Nephron (organoid): ENCODE data around the gene NFKB1.

Source experiments
- H3K27ac Mint-ChIP-seq, 3 experiments: 2 replicates each; pipeline ENCODE4 v1.8.0; 2020; ENCODE audit warnings: mixed read lengths in 3 of 3, mild to moderate bottlenecking in 2 of 3, moderate library complexity in 1 of 3
- H3K27me3 Mint-ChIP-seq: 2 replicates; pipeline ENCODE4 v1.8.0; 2021; ENCODE audit warnings: low read depth, mild to moderate bottlenecking, moderate library complexity, mixed read lengths
- H3K36me3 Mint-ChIP-seq: 2 replicates; pipeline ENCODE4 v1.8.0; 2020; ENCODE audit warnings: low read depth, mixed read lengths
- H3K4me1 Mint-ChIP-seq: 2 replicates; pipeline ENCODE4 v1.8.0; 2020; ENCODE audit warnings: mixed read lengths
- H3K4me3 Mint-ChIP-seq, 3 experiments: 2 replicates each; pipeline ENCODE4 v1.8.0; 2020; ENCODE audit warnings: mild to moderate bottlenecking in 3 of 3, mixed read lengths in 3 of 3, moderate library complexity in 2 of 3
- H3K9me3 Mint-ChIP-seq: 2 replicates; pipeline ENCODE4 v1.8.0; 2020; ENCODE audit warnings: mixed read lengths
- TF ChIP-seq, protein P1 (sequence below), 3 experiments: fragments of 200-600 bp; sonication (generic); IDR thresholded peaks; one replicate each; pipeline ENCODE4 v1.5.0; 2021; ENCODE audit warnings: antibody characterized with exemption in 3 of 3; ENCODE audit not compliant: unreplicated experiment in 3 of 3

The NFKB1 gene

DNA sequence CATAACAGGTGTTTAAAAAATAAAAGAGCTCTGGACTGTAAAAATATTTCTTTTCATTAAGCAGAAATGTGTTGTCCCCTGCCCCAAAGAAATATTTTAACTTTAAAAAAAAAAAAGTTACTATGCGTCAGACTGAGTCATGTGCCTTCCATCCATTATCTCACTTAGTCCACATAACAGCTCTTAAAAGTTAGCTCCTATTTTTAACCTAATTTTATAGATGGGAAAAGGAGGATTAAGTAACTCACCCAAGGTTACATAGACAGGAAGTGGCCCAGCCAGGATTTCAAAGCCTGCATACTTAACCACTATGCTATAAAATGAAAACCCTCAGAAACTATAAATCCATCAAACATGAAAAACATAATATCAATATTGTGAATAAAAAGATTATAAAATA is 161.9 kb downstream of the NFKB1 start:
- Mint-ChIP-seq H3K27me3 (no peaks in the 10 kb centered on the region), H3K27ac (no peak overlapping the region), H3K4me3 (no peak overlapping the region), H3K4me1 (no peaks in the 10 kb centered on the region), H3K9me3 (no peaks in the 10 kb centered on the region), H3K36me3 (peaks cover 4% of the 10 kb centered on the region)
- TF ChIP-seq, protein P1, sequence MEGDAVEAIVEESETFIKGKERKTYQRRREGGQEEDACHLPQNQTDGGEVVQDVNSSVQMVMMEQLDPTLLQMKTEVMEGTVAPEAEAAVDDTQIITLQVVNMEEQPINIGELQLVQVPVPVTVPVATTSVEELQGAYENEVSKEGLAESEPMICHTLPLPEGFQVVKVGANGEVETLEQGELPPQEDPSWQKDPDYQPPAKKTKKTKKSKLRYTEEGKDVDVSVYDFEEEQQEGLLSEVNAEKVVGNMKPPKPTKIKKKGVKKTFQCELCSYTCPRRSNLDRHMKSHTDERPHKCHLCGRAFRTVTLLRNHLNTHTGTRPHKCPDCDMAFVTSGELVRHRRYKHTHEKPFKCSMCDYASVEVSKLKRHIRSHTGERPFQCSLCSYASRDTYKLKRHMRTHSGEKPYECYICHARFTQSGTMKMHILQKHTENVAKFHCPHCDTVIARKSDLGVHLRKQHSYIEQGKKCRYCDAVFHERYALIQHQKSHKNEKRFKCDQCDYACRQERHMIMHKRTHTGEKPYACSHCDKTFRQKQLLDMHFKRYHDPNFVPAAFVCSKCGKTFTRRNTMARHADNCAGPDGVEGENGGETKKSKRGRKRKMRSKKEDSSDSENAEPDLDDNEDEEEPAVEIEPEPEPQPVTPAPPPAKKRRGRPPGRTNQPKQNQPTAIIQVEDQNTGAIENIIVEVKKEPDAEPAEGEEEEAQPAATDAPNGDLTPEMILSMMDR (IDR thresholded peaks at IDR 0.05; ENCODE audit: unreplicated experiment in 3 of 3), result no peak

DNA sequence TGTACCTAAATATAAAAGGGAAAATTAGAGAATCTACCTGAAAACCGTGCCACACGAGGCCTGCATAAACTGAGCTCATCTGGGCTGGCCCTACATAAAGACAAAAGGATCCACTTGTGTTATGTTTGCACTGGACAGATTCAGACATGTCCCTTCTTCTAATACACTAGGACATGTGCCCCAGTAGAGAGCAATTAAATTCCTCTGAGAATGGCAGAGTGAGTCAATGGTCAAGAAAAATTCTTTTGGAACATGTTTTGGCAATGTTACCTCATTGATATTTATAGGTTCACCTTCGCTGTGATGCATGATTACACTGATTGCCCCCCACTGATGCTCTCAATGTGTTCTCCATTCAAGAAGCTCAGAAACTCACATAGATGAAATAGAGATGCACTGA is 164.4 kb downstream of the NFKB1 start:
- peaks cover 4% of the 10 kb centered on the region for H3K36me3 Mint-ChIP-seq
- H3K27ac Mint-ChIP-seq, result no peak overlapping the region
- no peaks in the 10 kb centered on the region for H3K4me1 Mint-ChIP-seq
- no peaks in the 10 kb centered on the region for H3K27me3 Mint-ChIP-seq
- TF ChIP-seq, protein P1 (IDR thresholded peaks at IDR 0.05; ENCODE audit: unreplicated experiment in 3 of 3), result no peak
- H3K9me3 Mint-ChIP-seq, result no peaks in the 10 kb centered on the region
- H3K4me3 Mint-ChIP-seq, result no peak overlapping the region
